IPS-18c (cell line): ENCODE data around the gene NUTM2E.
"Not testable (repeated sequence)": the region's sequence is repeated elsewhere in the genome, so short reads cannot be mapped to it uniquely, and the experiment has no call there.

Experiments
- H3K4me3 ChIP-seq: 2 replicates; pipeline ENCODE4 v1.7.0; 2013; ENCODE audit warnings: low read depth, mild to moderate bottlenecking, low read length, moderate library complexity; ENCODE audit not compliant: insufficient read depth
- H3K9me3 ChIP-seq: one replicate; pipeline ENCODE4 v1.6.1; 2013; ENCODE audit warnings: mild to moderate bottlenecking, low read length, moderate library complexity; ENCODE audit not compliant: control insufficient read depth, insufficient read depth

Gene NUTM2E, protein sequence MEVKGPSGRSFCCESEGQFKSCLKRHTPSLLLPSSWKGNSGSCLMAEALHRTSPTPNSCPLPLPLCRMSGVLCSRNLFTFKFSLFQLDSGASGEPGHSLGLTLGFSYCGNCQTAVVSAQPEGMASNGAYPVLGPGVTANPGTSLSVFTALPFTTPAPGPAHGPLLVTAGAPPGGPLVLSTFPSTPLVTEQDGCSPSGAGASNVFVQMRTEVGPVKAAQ (N-terminal part only)

DNA sequence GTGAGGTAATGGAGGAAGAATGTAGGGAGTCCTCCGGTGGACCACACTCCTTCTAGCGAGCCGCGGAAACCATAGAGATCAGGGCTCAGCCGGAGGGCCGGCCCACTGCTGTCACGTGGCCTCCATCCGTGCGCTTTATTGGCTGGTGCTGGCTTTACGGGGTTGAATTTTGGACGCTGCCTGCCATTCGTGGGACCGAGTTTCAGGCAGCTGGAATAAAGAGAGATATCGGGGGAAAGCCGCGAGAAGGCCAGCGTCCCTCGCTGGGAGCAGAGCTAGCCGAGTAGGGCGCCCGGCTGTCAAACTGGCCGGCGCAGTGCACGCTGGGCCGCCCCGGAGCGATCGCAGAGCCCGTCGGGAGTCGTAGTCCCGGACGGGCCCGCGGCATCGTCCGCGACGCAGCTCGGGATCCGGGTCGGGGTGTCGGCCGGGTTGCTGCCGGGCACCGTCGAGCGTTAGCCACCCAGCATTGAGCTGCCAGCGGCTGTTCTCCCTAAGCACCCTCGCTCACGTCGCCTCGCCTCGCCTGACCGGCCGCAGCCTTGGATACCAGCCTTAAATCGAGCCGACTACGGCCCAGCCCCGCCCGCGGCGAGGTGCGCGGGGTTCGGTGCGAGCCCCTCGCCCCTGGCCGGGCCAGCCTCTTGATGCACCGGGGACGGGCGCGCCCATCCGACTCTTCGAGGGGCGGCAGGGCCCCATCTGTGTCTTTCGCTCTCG lies at the start of gene NUTM2E:
NUTM2E (plus strand) TSS at position 244 of the 720 bp plus-strand sequence. CDS start 15,002 bp downstream, outside the sequence.
- not testable (repeated sequence) for H3K9me3 ChIP-seq
- peak within 1 kb of the TSS; percentile 52 for H3K4me3 ChIP-seq

DNA sequence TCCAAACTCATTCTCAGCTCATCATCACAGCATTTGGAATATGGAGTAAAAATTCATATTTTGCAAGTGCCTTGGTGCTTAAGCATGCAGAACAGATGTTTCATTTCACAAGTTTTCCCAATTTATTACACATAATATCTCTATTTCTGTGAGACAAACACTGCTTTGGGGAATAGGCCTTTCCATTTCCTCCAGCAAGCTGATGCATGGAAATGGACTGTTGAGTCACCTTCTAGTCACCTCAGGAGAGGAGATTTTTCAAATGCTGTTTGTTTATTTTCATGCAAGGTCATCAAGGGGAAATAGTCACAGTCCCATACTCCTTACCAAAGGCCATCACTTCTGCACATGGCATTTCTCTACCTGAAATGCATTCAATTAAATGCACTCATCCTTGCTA lies 48.5 kb upstream of the NUTM2E start:
- not testable (repeated sequence) for H3K9me3 ChIP-seq, H3K4me3 ChIP-seq

DNA sequence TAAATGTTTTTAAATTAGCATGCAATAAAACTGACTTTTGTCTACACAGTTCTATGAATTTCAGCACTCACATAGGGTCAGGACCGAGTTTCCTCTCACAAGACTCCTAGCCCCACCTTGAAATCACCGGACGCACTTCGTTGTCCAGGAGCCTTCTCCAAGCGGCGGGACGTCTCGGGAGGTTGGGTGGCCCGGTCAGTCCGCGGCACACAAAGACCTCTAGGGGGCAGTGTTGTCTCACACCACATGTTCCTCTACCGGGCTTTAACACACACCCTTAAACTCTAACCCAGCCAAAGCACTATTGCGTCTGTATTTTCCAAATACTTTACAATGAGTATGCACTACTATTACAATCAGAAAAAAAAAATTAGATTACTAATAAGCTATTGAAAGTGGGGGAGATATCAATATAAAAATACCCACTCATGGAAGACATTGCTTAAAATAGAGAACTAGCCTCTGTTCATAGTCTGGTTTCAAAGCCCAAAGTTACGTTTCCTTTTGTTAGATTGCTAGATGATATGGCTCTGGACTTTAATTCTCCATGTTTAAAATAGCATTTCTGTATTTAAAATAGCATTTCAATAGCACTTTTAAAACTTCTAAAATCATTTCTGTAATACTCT lies 47.1 kb upstream of the NUTM2E start:
- H3K4me3 ChIP-seq, H3K9me3 ChIP-seq: not testable (repeated sequence)

DNA sequence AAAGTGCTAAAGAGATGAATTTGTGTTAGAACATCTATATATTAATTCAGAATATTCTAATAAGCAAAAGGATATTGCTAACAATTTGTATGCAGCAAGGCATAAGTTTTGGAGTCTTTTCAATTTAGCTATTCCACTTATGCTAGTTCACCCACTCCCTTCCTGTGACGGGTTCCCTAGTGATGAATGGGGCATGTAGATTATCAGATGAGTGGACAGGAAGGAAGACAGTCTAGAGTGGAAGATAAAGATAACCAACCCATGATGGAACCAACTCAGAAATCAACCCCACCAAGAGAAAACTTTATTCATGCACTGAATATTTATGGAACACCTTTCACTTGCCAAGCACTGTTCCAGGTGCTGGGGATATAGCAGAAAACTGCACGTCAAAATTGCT lies 46.5 kb upstream of the NUTM2E start:
- not testable (repeated sequence) for H3K4me3 ChIP-seq, H3K9me3 ChIP-seq

DNA sequence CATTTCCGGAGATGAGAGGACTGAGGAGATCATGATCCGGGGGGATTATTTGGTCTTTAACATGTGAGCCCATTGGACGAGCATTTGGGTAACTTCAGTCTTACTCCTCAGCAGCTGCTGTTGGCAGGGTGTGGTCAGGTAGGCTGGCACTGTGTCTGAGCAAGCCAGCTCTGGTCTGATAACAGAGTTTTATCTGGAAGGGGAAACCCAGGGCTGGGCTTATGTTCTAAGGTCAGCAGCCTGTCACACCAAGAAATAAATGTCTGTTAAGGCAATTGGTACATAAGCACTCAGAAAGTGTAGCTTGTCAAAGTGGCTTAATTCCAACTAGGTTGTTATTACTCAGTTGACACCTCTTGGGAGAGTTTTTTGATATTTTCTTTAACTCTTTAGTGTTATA lies 45.0 kb upstream of the NUTM2E start:
- not testable (repeated sequence) for H3K9me3 ChIP-seq, H3K4me3 ChIP-seq

DNA sequence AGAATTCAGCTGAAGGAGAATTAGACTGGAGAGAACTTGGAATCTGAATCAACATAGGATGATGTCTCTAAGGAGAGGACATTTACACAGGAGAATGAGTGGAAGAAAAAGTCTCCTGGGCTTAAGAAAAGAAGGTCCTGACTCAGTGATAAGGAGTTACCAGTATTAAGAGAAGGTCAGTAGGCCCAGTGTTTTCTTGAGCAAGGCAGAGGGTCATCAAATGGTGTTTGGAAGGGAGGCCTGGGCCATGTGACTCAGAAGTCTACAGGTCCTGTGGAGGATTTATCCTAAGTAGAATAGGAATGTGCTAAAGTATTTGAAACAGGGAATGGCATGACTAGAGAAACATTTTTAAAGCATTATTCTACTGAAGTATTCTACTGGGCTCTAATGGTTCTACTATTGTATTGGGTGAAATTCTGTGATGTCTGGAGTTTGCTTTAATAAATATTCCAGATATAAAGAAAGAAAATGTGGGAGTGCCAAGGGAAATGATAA lies 39.0 kb upstream of the NUTM2E start:
- not testable (repeated sequence) for H3K9me3 ChIP-seq, H3K4me3 ChIP-seq

DNA sequence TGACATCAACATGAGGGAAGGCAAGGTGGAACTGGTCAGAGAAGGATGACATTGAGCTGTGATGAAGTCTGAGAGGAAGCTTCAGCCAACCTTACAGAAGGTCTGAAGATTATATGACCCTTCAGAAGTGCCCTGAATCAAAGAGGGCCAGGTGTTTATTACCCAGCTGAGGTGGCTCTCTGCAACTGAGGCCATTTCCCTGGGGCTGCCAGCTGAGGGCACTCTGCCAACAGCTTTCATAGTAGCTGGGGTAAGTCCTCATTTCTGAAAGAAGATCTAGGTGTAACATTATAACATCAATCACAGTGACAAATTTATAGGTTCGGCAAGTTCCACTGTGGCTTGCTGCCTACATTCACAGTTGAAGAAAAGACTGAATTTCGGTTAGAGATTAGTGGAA lies 37.2 kb upstream of the NUTM2E start:
- H3K4me3 ChIP-seq, H3K9me3 ChIP-seq: not testable (repeated sequence)

DNA sequence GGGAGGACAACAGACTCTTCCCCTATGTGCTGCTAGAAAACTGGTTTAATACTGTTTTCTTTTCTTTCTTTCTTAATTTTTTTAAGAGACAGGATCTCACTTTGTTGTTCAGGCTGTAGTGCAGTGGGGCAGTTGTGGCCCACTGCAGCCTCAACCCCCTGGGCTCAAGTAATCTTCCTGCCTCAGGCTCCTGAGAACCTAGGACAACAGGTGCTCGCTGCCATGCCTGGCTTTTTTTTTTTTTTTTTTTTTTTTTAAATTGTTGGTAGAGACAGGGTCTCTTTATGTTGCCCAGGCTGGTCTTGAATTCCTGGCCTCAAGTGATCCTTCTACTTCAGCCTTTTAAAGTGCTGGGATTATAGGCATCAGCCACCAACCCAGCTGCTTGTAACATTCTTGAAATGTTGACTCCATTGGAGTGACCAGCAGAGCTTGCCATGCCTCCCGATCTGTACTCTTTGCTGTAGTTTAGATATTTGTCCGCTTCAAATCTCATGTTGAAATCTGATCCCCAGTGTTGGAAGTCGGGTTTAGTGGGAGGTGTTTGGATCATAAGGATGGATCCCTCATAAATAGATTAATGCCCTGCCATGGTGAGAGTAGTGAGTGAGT lies 34.5 kb upstream of the NUTM2E start:
- H3K4me3 ChIP-seq, H3K9me3 ChIP-seq: not testable (repeated sequence)

DNA sequence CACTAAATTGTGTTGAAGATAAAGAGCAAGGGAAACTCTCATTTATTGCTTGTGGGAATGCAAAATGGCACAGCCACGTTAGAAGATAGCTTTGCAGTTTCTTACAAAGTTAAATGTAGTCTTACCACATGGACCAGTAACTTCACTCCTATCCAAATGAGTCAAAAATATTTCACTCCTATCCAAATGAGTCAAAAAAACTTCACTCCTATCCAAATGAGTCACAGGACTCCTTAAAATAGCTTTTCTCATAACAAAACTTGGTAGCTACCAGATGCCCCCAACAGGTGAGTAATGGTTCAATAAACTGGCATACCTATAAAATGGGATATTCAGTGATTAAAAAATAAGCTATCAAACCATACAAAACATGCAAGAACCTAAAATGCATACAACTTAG lies 27.2 kb upstream of the NUTM2E start:
- H3K9me3 ChIP-seq, H3K4me3 ChIP-seq: not testable (repeated sequence)

DNA sequence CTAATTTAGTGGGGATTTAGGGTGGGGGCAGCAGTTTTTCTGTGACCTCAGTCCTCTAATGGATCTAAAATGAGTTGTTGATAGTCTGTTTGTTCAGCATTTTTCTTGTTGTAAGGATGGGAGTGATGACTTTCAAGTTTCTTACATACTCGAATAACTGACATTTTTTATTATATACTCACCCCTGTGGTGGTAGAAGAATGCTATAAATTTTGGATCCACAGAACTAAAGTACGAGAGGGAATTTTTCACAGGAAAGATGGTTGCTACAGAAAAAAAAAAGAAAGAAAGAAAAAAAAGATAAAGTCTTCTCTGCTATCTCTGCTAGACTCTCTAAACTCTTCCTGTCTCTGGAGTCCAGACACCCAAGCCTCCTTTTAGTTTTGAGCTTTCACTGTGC lies 20.7 kb upstream of the NUTM2E start:
- H3K9me3 ChIP-seq, H3K4me3 ChIP-seq: not testable (repeated sequence)

DNA sequence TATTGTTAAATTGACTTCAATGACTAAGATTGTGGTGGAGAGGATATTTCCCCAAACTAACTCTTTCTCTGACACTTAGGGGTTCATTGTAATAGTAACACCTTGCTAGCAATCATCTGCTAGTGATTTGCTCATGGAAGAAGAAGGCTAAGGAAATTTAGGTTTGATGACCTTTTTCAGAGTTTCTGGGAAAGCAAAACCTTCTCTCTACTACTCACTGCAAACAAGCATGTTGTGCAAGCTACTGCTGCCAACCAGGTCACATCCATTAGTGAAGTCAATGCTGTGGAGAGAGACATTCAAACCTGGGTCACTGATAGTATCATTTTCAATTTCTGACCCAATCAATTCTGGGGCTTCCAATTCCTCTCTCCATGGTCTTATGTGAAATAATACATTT lies 14.6 kb upstream of the NUTM2E start:
- not testable (repeated sequence) for H3K9me3 ChIP-seq, H3K4me3 ChIP-seq

DNA sequence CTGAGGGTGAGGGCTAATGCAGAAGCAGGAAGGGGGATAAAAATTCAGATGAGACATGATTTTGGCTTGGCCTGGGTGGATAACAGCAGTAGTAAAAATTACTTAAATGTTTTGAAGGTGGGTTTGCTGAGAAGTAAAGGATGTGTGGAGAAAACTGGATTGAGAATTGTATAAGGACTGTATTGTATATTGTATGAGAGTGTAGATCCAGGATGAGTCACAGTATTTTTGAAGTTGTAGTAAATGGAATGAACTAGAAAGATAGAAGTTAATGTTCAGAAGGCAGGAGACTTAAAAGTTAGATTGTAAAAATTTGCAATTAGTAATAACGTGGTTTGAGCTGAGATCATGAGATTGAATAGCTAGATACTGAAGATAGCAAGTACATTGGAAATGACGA lies 10.2 kb upstream of the NUTM2E start:
- not testable (repeated sequence) for H3K4me3 ChIP-seq, H3K9me3 ChIP-seq

DNA sequence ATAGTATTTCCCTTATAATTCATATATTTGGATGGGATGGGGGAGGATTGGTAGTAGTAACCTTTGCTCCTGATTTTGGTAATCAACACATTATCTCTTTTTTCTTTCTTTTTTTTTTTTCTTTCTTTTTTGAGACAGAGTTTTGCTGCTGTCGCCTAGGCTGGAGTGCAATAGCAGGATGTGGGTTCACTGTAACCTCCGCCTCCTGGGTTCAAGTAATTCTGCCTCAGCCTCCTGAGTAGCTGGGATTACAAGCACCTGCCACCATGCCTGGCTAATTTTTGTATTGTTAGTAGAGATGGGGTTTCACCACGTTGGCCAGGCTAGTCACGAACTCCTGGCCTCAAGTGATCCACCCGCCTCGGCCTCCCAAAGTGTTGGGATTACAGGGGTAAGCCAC lies 3.2 kb upstream of the NUTM2E start:
- H3K4me3 ChIP-seq, H3K9me3 ChIP-seq: not testable (repeated sequence)

DNA sequence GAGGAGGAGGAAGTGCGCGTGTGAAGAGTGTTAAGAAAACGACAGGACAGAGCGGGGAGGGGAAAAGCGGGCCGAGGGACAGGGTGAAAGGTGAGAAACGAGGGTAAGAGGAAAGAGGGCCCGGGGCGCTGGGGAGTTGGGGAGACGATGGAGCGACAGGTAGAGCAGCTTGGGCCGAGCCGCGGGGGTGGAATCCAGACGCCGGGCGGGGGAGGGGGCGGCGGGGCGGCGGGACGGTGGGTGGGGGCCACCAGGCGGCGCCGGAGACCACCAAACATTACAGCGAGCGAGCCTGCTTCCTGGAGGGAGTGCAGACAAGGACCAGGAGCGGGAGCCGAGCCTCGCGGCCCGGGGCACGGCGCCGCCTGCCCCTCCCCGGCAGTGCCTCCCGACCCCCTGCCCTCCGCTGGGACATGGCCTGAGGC lies 940 bp upstream of the NUTM2E start:
- H3K4me3 ChIP-seq, result peak overlapping the region; percentile 52
- H3K9me3 ChIP-seq, result not testable (repeated sequence)

DNA sequence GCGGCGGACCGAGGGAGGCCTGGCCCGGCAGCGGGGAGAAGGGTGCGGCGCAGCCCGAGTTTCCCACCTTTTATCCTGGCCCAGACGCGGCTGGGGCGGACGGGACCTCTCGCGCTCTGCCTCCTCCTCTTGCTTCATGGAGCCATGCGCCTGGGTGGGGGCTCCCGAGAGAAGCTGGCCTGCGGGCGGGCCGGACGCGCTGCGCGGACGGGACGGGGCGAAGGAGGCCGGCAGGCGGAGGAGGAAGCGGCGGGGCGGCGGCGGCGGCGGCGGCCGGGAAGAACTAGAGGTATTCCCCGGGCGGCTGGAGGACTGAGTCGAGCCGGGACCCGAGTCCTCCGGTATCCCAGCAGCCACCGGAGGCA lies 426 bp upstream of the NUTM2E start:
- H3K4me3 ChIP-seq, result peak overlapping the region; percentile 38; the same call in 1 of the 2 replicates
- H3K9me3 ChIP-seq, result not testable (repeated sequence)

DNA sequence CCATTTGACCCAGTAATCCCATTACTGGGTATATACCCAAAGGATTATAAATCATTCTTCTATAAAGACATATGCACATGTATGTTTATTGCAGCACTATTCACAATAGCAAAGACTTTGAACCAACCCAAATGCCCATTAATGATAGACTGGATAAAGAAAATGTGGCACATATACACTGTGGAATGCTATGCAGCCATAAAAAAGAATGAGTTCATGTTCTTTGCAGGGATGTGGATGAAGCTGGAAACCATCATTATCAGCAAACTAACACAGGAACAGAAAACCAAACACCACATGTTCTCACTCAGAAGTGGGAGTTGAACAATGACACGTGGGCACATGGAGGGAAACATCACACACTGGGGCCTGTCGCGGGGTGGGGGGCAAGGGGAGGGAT lies 7.3 kb downstream of the NUTM2E start:
- not testable (repeated sequence) for H3K4me3 ChIP-seq, H3K9me3 ChIP-seq

DNA sequence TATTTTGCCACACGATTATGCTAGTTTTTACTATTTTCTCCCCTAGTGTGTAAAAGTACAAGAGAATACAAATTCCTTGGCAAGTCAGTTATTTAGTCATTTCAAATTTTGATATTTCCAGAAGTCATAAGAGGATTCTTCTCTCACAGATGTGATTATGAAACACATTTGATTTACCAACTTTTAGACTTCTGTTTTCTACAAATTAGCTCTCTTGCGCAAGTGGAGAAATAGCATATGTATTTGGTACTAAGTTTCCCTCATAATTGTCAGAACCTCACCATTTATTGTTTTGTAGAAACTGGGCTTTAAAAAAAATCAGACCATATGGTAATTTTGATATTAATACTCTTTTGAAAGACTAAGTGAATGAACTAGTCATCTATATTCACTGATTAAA lies 9.4 kb downstream of the NUTM2E start:
- H3K4me3 ChIP-seq, H3K9me3 ChIP-seq: not testable (repeated sequence)

DNA sequence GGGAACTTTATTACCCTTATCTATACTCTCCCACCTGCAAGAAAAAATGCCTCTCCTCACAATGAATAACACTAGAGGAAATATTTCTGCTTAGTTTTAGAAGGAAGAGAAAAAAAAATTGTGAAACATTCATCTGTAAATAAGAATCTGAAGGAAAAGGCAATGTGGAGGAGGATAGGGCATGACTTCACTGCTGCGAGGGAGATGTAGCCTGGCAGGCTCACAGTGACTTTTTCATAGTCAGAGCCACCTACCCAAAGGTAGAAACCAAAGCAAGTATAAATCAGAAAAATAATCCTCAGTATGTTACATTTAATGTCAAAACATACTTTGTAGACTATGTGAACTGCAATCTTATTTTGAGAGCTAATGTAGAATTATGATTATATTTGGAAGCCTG lies 10.4 kb downstream of the NUTM2E start:
- not testable (repeated sequence) for H3K9me3 ChIP-seq, H3K4me3 ChIP-seq
